Measurements from ENCODE around the gene C2orf72. TPM values are rescaled to one million over a fixed set of nuclear protein-coding genes. Genes with fewer than 3 reads are reported as not detected.

C2orf72 gene
- total and polyA plus RNA-seq, 2 of the 13 experiments (the other 11 are each of a cell fraction or from before 2014, with no cell fraction given): 147 to 203 TPM

DNA sequence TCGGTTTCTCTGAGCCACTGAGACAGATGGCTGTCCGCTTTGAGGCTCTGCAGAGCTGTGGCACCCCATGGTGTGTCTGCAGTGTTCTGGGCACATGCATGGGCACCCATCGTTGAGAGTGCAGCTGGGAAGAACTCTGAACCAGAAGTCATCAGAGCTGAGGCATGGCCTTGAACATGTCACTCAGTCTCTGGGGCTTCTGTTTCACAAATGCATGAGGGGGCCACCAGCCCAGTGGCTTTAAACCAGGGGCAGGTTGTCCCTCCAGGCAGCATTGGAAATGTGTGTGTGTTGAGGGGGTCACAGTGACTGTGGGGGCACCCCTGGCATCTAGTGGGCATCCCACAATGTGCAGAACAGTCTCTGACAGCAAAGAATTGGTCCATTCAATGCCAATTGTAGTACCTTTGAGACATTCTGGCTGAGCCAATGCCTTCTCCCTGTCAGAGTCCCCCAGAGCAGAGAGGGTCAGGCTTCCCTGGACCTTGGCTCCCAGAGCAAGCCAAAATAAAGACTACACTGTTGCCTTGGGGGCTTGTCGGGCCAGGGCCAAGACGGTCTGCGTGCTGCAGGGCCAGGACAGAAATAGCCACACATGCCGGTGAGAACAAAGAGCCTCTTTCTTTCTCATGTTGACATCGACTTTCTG lies 10.1 kb downstream of the C2orf72 start (continued):
- TF ChIP-seq, protein P1, sequence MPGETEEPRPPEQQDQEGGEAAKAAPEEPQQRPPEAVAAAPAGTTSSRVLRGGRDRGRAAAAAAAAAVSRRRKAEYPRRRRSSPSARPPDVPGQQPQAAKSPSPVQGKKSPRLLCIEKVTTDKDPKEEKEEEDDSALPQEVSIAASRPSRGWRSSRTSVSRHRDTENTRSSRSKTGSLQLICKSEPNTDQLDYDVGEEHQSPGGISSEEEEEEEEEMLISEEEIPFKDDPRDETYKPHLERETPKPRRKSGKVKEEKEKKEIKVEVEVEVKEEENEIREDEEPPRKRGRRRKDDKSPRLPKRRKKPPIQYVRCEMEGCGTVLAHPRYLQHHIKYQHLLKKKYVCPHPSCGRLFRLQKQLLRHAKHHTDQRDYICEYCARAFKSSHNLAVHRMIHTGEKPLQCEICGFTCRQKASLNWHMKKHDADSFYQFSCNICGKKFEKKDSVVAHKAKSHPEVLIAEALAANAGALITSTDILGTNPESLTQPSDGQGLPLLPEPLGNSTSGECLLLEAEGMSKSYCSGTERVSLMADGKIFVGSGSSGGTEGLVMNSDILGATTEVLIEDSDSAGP (CRISPR knock-in tag; IDR thresholded peaks at IDR 0.05; ENCODE audit: borderline replicate concordance): peak; percentile 60
- TF ChIP-seq RBM22 (optimal IDR thresholded peaks at IDR 0.05; ENCODE audit: low read length): no peak
- no peak for TF ChIP-seq ETV5 (CRISPR knock-in tag; IDR thresholded peaks at IDR 0.05; ENCODE audit: borderline replicate concordance)
- TF ChIP-seq, protein P2, sequence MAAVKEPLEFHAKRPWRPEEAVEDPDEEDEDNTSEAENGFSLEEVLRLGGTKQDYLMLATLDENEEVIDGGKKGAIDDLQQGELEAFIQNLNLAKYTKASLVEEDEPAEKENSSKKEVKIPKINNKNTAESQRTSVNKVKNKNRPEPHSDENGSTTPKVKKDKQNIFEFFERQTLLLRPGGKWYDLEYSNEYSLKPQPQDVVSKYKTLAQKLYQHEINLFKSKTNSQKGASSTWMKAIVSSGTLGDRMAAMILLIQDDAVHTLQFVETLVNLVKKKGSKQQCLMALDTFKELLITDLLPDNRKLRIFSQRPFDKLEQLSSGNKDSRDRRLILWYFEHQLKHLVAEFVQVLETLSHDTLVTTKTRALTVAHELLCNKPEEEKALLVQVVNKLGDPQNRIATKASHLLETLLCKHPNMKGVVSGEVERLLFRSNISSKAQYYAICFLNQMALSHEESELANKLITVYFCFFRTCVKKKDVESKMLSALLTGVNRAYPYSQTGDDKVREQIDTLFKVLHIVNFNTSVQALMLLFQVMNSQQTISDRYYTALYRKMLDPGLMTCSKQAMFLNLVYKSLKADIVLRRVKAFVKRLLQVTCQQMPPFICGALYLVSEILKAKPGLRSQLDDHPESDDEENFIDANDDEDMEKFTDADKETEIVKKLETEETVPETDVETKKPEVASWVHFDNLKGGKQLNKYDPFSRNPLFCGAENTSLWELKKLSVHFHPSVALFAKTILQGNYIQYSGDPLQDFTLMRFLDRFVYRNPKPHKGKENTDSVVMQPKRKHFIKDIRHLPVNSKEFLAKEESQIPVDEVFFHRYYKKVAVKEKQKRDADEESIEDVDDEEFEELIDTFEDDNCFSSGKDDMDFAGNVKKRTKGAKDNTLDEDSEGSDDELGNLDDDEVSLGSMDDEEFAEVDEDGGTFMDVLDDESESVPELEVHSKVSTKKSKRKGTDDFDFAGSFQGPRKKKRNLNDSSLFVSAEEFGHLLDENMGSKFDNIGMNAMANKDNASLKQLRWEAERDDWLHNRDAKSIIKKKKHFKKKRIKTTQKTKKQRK (IDR thresholded peaks at IDR 0.05; ENCODE audit: low read length): no peak
- TF ChIP-seq, protein P3, sequence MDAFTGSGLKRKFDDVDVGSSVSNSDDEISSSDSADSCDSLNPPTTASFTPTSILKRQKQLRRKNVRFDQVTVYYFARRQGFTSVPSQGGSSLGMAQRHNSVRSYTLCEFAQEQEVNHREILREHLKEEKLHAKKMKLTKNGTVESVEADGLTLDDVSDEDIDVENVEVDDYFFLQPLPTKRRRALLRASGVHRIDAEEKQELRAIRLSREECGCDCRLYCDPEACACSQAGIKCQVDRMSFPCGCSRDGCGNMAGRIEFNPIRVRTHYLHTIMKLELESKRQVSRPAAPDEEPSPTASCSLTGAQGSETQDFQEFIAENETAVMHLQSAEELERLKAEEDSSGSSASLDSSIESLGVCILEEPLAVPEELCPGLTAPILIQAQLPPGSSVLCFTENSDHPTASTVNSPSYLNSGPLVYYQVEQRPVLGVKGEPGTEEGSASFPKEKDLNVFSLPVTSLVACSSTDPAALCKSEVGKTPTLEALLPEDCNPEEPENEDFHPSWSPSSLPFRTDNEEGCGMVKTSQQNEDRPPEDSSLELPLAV (CRISPR knock-in tag; conservative IDR thresholded peaks at IDR 0.05; ENCODE audit: low read depth): no peak
- TF ChIP-seq, protein P4, sequence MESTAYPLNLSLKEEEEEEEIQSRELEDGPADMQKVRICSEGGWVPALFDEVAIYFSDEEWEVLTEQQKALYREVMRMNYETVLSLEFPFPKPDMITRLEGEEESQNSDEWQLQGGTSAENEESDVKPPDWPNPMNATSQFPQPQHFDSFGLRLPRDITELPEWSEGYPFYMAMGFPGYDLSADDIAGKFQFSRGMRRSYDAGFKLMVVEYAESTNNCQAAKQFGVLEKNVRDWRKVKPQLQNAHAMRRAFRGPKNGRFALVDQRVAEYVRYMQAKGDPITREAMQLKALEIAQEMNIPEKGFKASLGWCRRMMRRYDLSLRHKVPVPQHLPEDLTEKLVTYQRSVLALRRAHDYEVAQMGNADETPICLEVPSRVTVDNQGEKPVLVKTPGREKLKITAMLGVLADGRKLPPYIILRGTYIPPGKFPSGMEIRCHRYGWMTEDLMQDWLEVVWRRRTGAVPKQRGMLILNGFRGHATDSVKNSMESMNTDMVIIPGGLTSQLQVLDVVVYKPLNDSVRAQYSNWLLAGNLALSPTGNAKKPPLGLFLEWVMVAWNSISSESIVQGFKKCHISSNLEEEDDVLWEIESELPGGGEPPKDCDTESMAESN (CRISPR knock-in tag; conservative IDR thresholded peaks at IDR 0.05): 0 out of 2 replicates have a peak, but pooled peaks have one; percentile 20
- TF ChIP-seq ARID2 (CRISPR knock-in tag; IDR thresholded peaks at IDR 0.05; ENCODE audit: borderline replicate concordance): no peak
- no peak for TF ChIP-seq RFX5 (IDR thresholded peaks at IDR 0.05; ENCODE audit: low read depth, low read length)
- TF ChIP-seq SMC3 (IDR thresholded peaks at IDR 0.05; ENCODE audit: low read length): no peak
- peak; percentile 93; the same call in 1 of the 2 replicates for TF ChIP-seq NCOA1 (CRISPR knock-in tag; IDR thresholded peaks at IDR 0.05)
- no peak for TF ChIP-seq HOXA9 (CRISPR knock-in tag; IDR thresholded peaks at IDR 0.05; ENCODE audit: borderline replicate concordance)
- TF ChIP-seq, protein P5, sequence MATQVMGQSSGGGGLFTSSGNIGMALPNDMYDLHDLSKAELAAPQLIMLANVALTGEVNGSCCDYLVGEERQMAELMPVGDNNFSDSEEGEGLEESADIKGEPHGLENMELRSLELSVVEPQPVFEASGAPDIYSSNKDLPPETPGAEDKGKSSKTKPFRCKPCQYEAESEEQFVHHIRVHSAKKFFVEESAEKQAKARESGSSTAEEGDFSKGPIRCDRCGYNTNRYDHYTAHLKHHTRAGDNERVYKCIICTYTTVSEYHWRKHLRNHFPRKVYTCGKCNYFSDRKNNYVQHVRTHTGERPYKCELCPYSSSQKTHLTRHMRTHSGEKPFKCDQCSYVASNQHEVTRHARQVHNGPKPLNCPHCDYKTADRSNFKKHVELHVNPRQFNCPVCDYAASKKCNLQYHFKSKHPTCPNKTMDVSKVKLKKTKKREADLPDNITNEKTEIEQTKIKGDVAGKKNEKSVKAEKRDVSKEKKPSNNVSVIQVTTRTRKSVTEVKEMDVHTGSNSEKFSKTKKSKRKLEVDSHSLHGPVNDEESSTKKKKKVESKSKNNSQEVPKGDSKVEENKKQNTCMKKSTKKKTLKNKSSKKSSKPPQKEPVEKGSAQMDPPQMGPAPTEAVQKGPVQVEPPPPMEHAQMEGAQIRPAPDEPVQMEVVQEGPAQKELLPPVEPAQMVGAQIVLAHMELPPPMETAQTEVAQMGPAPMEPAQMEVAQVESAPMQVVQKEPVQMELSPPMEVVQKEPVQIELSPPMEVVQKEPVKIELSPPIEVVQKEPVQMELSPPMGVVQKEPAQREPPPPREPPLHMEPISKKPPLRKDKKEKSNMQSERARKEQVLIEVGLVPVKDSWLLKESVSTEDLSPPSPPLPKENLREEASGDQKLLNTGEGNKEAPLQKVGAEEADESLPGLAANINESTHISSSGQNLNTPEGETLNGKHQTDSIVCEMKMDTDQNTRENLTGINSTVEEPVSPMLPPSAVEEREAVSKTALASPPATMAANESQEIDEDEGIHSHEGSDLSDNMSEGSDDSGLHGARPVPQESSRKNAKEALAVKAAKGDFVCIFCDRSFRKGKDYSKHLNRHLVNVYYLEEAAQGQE (IDR thresholded peaks at IDR 0.05; ENCODE audit: borderline replicate concordance in 1 of 2, low read depth in 1 of 2, low read length in 2 of 2): 0 out of 4 replicates have a peak, but pooled peaks of 1 of the 2 experiments have one; percentile 56
- no peak for TF ChIP-seq MAFF (IDR thresholded peaks at IDR 0.05; ENCODE audit: low read depth, low read length)
- no peak for TF ChIP-seq ZNF83 (CRISPR knock-in tag; IDR thresholded peaks at IDR 0.05; ENCODE audit: borderline replicate concordance)
- 0 out of 2 replicates have a peak, but pooled peaks have one; percentile 50 for TF ChIP-seq ARNT2 (CRISPR knock-in tag; IDR thresholded peaks at IDR 0.05; ENCODE audit: low read depth)
- TF ChIP-seq ZNF879 (CRISPR knock-in tag; IDR thresholded peaks at IDR 0.05): no peak

Measured in HepG2 (cell line).